NCI-H2227 treated with DMSO at 0.1 percent for 48 hours (cell line): ENCODE results near the gene SWI5.

Source experiments
- DNase-seq: peaks from one replicate; lab custom pipeline; 2025; lab: John Stamatoyannopoulos, UW

SWI5 gene

DNA sequence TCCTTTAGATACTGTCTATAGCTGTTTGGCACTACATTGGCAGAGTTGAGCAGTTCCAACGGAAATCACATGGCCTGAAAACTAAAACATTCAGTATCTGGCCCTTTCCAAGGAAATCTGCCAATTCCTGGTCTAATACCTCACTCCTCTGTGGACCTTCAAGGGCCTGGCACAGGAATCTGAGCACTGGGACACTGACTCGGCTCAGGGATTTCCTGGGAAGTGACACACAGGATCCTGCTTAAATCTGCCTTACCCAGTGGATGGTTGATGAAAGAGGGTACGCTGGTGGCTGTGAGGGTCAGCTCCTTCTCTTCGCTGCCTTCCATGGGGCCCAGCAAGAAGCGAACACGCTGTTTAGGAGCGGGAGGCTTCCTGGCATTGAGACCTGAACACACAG lies 45.3 kb downstream of the SWI5 start:
- no peak for DNase-seq

DNA sequence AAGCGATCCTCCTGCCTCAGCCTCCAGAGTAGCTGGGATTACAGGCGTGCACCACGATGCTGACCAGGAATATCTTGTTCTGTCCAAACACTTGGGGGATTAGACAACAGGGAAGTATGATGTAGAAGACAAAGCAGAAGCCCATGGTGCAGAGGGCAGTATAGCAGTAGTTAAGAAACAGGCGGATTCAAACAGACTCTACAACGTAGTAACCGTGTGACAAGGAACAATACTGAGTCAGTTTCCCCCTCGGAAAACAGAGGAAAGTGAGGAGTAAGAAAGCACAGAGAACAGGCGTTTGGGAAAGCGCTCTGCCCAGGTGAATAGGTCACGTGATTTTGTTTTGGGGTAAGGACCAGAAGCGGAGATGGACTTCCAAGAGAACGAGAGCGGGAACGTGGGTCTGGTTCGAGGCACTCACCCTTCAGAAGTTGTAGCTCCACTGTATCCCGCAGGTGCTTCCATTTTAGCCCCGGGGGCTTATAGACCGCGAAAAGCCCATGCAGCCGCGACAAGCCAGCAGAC lies 45.9 kb downstream of the SWI5 start:
- DNase-seq = no peak

DNA sequence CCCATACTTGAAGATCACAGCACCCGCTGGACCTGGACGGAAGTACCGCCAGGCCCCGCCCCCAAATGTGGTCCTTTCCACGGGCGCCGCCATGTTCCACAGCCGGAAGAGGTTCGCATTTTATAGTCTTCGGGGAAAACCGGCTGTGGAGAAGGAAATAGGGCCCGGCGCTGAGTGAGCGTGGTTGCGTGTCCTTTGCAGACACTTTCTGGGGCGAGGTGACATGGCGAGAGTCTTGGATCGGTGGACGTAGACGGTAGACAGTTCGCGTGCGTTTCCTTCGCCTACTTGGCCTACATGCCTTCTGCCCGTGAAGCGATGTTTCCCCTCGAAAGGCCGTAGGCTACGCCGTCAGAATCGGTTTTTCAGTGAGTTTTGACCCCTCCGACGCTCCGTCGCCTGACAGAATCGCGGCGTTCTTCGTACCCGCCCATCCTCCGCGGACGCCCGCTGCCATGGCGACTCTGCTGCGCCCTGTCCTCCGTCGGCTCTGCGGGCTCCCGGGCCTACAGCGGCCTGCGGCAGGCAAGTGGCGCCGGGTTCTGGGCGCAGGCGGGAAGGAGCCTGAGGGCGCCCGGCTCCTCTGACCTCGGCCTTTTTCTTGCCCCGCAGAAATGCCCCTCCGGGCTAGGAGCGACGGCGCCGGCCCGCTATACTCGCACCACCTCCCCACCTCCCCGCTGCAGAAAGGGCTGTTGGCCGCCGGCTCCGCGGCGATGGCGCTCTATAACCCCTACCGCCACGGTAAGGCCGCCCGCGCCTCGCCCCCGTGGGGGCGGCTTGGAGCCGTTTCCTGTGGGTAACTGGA lies 46.5 kb downstream of the SWI5 start, which contains the start of the genes COQ4 and TRUB2:
Gene COQ4, plus strand, starts transcription at position 436 of the 808 bp plus-strand sequence. Its CDS starts 20 bp downstream, at position 456.
Gene TRUB2, minus strand, starts transcription at position 44 of the 808 bp plus-strand sequence. Its CDS starts 39 bp downstream, at position 5.
- peak; percentile 95 for DNase-seq

DNA sequence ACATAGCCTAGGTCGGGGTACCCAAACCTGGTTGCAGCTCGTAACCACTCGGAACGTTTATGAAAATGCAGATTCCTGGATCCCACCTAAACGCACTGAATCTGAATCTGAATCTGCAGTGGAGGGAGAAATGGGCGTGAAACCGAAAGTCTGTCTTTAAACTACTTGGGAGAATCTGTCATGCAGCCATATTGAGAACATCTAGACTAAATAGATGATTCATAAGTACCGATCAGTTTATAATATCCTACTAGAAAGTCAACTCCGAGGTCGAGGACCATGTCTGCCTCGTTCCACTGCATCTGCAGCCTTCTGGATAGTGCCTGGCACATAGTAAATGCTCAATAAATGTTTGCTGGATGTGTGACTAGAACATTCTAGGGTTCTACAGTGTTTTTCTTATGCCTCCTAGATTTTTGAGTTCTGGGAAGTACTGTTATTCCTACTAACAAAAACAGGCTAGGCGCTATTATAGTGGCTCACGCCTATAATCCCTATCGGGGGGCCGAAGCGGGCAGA lies 47.2 kb downstream of the SWI5 start:
- no peak for DNase-seq

DNA sequence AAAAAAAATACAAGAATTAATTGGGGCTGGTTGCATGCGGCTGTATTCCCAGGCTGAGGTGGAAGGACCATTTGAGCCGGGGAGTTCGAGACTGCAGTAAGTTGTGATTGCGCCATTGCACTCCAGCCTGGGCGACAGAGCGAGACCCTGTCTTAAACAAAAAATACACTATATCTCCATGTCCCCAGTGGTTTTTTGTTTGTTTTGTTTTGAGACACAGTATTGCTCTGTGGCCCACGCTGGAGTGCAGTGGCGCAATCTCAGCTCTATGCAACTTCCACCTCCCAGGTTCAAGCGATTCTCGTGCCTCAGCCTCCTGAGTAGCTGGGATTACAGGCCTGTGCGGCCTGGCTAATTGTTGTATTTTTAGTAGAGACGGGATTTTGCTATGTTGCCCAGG lies 47.7 kb downstream of the SWI5 start:
- no peak for DNase-seq

DNA sequence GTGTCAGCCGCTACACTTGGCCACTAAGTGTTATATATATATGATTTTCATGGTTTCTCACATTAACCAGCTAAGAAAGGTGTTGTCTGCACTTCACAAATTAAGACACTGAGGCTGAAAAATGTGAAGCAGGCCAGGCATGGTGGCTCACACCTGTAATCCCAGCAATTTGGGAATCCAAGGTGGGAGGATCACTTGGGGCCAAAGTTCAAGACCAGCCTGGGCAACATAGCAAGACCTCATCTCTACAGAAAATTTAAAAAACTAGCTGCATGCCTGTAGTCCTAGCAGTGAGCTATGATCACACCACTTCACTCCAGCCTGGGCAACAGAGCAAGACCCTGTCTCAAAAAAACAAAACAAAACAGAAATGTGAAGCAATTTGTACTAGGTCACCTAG lies 48.3 kb downstream of the SWI5 start:
- no peak for DNase-seq

DNA sequence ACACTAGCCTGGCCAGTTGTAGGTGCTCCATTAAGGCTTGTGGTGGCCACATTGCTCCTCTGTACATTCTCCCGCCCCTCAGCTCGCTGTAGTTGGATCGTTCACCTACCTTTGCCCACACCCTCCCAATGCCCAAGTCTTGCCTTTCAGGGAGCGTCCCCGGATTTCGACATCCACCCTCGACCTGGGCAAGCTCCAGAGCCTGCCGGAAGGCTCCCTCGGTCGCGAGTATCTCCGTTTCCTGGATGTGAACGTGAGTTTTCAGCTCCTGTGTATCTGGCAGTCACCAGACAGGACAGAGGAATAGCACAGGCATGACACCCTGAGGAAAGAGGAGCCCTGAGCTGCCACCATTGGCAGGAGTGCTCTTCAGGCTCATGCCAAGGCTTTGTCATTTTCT lies 49.6 kb downstream of the SWI5 start:
- DNase-seq = no peak

DNA sequence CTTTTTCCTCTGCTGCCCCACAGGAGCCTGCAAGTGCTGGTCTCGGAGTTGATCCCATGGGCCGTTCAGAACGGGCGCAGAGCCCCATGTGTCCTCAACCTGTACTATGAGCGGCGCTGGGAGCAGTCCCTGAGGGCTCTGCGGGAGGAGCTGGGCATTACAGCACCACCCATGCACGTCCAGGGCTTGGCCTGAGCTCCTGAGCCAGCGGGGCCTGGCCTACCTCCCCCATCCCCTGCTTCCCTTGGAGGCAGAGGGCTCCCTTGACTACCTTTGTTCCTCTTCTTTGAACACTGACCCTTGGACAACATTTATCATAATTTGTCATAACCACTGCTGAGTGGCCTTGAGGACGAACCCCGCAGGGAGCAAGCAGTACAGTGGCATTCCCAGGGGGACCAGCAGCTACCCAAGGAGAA lies 57.4 kb downstream of the SWI5 start:
- DNase-seq = no peak

DNA sequence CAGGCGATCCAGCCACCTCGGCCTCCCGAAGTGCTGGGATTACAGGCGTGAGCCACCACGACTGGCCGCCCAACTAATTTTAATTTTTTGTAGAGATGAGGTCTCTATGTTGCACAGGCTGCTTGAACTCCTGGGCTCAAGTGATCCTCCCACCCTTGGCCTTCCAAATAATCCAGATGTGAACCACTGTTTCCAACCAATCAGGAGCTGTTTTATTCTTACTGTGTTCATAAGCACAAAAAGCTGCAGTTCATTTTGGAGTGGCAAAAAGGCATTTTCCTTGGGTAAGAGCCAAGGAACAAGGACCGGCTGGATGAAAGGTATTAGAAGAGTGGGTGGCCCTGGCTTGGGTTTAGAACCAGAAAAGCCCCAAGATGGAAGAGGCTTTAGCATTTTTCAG lies 59.1 kb downstream of the SWI5 start:
- no peak for DNase-seq

DNA sequence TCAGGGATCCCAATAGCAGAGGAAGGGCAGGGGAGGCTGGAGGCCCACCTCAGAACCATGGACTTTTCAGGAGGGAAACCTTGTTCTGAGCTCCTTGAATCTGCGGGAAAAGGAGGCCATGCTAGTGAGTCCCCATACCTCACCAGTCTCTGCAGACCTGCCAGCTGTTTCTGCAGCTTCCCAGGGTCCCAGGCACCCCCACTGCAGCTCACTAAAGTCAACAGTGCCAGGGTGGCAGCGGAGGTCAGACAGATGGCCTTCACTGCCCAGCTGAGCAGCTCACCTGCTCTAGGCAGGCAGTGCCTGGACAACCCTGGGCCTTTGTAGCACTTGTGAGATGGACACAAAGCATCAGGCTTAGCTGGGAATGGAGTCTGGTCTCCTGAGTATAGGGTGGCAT lies 59.8 kb downstream of the SWI5 start:
- no peak for DNase-seq

DNA sequence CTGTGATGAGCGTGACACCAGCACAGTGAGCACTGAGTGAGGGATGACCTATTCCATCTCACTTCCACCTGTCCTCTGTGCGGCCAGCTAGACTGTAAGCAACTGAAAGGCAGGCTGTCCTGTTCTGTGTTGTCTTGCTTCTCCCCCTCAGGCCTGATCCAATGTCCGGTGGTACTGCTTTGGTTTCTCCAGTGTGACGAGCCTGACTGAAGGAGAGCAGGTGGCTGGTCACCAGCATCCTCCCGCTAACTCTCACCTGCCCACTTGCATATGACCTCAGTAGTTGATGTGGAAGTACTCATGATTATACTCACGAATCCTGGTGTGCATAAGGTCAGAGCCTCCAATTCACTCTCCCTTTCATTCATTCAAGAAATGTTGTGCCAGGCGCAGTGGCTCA lies 61.9 kb downstream of the SWI5 start:
- no peak for DNase-seq
